Measurements from ENCODE around the gene ZBP1.

The ZBP1 gene

GRCh38 chr20:57598491-57598890 is 21.7 kb downstream of the ZBP1 start:
- no peak overlapping the region for H3K4me3 Mint-ChIP-seq
- no peak for DNase-seq
- TF ChIP-seq CTCF (IDR thresholded peaks at IDR 0.05), result no peak
- H3K9me3 Mint-ChIP-seq, result no peaks in the 10 kb centered on the region
- H3K36me3 Mint-ChIP-seq (ENCODE audit: low read depth), result no peaks in the 10 kb centered on the region
- H3K4me1 Mint-ChIP-seq, result peaks cover 16% of the 10 kb centered on the region
- peaks cover 29% of the 10 kb centered on the region for H3K27me3 Mint-ChIP-seq (ENCODE audit: low read depth, poor library complexity)
- H3K27ac Mint-ChIP-seq, result no peak overlapping the region

GRCh38 chr20:57598060-57598459 is 22.2 kb downstream of the ZBP1 start:
- Mint-ChIP-seq H3K36me3 (ENCODE audit: low read depth) (no peaks in the 10 kb centered on the region), H3K4me1 (peaks cover 21% of the 10 kb centered on the region), H3K27me3 (ENCODE audit: low read depth, poor library complexity) (peaks cover 26% of the 10 kb centered on the region), H3K4me3 (no peak overlapping the region), H3K27ac (no peak overlapping the region), H3K9me3 (no peaks in the 10 kb centered on the region)
- no peak for DNase-seq
- no peak for TF ChIP-seq CTCF (IDR thresholded peaks at IDR 0.05)

GRCh38 chr20:57596998-57597939 is 23.0 kb downstream of the ZBP1 start:
- Mint-ChIP-seq H3K4me3 (no peak overlapping the region), H3K27me3 (ENCODE audit: low read depth, poor library complexity) (peaks cover 26% of the 10 kb centered on the region), H3K27ac (no peak overlapping the region), H3K9me3 (no peaks in the 10 kb centered on the region), H3K36me3 (ENCODE audit: low read depth) (no peaks in the 10 kb centered on the region), H3K4me1 (peaks cover 21% of the 10 kb centered on the region)
- peak; percentile 93 for TF ChIP-seq CTCF (IDR thresholded peaks at IDR 0.05)
- DNase-seq, result peak; percentile 91

- TF ChIP-seq CTCF (IDR thresholded peaks at IDR 0.05), result no peak
- H3K4me3 Mint-ChIP-seq, result no peak overlapping the region
- DNase-seq, result no peak
- H3K4me1 Mint-ChIP-seq, result peaks cover 26% of the 10 kb centered on the region
- H3K27me3 Mint-ChIP-seq (ENCODE audit: low read depth, poor library complexity), result peaks cover 22% of the 10 kb centered on the region
- H3K36me3 Mint-ChIP-seq (ENCODE audit: low read depth), result no peaks in the 10 kb centered on the region
- no peak overlapping the region for H3K27ac Mint-ChIP-seq
- H3K9me3 Mint-ChIP-seq, result no peaks in the 10 kb centered on the region
Measured at GRCh38 chr20:57596358-57596757, 23.9 kb downstream of the ZBP1 start.

GRCh38 chr20:57595041-57596030 is 24.9 kb downstream of the ZBP1 start:
- H3K27ac Mint-ChIP-seq, result no peak overlapping the region
- H3K4me3 Mint-ChIP-seq, result no peak overlapping the region
- H3K36me3 Mint-ChIP-seq (ENCODE audit: low read depth), result no peaks in the 10 kb centered on the region
- peaks cover 30% of the 10 kb centered on the region for H3K4me1 Mint-ChIP-seq
- TF ChIP-seq CTCF (IDR thresholded peaks at IDR 0.05), result no peak
- H3K27me3 Mint-ChIP-seq (ENCODE audit: low read depth, poor library complexity), result peaks cover 18% of the 10 kb centered on the region
- no peaks in the 10 kb centered on the region for H3K9me3 Mint-ChIP-seq
- no peak for DNase-seq

Data from nephron progenitor cell (in vitro differentiated cells).